ENCODE data around the gene ARAP1. TPM values are rescaled to one million over a fixed set of nuclear protein-coding genes. Genes with fewer than 3 reads are reported as not detected.
"Not testable (repeated sequence)": the region's sequence is repeated elsewhere in the genome, so short reads cannot be mapped to it uniquely, and the experiment has no call there.

ARAP1 gene
- total RNA-seq, 2 donors from 2014 or later: 74.0 to 83.8 TPM

DNA sequence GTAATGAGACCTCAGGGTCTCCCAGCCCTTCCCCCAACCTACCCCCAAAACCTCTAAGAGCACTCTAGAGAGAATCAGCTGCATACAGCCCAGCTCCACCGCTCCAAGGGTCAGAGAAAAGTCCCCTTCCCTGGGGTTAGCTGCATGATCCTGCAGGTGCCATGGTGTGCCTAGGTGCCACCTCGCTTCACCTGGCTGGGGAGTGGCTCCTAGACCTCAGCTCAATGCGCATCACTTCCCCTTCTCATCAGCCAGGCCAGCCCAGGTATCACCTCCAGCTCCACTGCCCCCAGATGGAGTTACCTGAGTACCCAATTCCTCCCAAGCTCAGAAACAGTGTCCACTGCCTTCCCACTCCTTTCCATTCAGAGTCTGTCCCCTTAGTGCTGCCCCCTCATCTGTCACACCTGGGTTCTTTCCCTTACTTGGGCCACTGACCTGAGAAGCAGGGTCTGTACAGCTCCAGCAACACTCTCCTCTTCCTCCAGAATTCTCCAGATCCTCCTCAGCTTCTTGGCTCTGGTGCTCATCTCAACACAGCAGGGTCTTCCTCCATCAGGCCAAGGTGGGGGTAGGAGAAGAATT lies 40.3 kb upstream of the ARAP1 start:
- TF ChIP-seq, protein P1, sequence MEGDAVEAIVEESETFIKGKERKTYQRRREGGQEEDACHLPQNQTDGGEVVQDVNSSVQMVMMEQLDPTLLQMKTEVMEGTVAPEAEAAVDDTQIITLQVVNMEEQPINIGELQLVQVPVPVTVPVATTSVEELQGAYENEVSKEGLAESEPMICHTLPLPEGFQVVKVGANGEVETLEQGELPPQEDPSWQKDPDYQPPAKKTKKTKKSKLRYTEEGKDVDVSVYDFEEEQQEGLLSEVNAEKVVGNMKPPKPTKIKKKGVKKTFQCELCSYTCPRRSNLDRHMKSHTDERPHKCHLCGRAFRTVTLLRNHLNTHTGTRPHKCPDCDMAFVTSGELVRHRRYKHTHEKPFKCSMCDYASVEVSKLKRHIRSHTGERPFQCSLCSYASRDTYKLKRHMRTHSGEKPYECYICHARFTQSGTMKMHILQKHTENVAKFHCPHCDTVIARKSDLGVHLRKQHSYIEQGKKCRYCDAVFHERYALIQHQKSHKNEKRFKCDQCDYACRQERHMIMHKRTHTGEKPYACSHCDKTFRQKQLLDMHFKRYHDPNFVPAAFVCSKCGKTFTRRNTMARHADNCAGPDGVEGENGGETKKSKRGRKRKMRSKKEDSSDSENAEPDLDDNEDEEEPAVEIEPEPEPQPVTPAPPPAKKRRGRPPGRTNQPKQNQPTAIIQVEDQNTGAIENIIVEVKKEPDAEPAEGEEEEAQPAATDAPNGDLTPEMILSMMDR (IDR thresholded peaks at IDR 0.05): no peak
- DNase-seq (ENCODE audit: low spot score): no peak
- Histone ChIP-seq H3K36me3 (no peaks in the 10 kb centered on the region), H3K9me3 (no peaks in the 10 kb centered on the region), H3K4me1 (peaks cover 0 to 36% of the 10 kb centered on the region in 2 donors), H3K27ac (peak overlapping the region; percentile 92 to 96), H3K27me3 (no peaks in the 10 kb centered on the region), H3K4me3 (no peak overlapping the region)

DNA sequence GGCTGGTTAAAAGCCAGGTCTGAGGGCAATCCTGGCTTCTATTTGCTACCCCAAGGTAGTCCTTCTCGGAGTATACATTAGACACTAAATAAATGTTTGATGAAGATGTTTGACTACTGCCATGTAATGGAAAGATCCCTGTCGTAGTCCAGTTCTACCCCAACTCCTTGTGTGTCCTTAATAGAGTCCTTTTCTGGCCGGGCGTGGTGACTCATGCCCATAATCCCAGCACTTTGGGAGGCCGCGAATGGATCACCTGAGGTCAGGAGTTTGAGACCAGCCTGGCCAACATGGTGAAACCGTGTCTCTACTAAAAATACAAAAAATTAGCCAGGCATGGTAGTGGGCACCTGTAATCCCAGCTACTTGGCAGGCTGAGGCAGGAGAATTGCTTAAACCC lies 39.0 kb upstream of the ARAP1 start:
- H3K27ac ChIP-seq: peak overlapping the region in 1 of 2 donors; percentile 76
- H3K4me1 ChIP-seq: peaks cover 0 to 36% of the 10 kb centered on the region in 2 donors
- H3K4me3 ChIP-seq; H3K27me3 ChIP-seq; H3K36me3 ChIP-seq; DNase-seq (ENCODE audit: low spot score); H3K9me3 ChIP-seq: not testable (repeated sequence)

DNA sequence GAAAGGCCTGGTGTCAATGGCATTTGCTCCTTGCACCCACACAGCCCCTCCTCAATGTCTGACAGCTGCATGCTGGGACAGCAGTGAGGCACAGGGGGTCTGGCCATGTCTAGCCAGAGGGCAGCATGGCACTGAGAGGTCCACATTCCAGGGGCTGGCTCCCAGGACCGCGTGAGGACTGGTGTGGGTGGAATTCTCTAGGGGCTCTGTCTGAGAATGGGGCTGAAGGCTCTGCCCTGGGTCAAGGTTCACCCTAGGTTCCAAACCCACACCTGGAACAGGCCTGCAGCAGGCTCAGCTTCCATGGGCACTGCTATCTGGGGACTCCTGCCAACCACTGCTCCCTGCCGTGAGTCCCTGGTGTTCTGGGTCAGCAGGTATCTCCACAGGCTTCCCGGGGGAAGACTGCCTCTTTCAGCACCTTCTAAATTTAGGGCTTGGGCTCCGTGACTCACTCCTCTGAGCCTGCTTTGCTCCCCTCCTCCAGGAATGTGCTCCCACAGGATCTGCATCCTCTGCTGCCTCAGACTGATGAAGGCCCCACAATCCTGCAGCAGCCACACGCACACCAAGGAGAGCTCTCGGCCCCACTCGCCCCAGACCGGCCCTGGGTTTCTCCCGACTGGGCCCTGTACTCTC lies 37.4 kb upstream of the ARAP1 start:
- TF ChIP-seq, protein P1 (IDR thresholded peaks at IDR 0.05): no peak
- H3K9me3 ChIP-seq: no peaks in the 10 kb centered on the region
- no peaks in the 10 kb centered on the region for H3K36me3 ChIP-seq
- peaks cover 0 to 34% of the 10 kb centered on the region in 2 donors for H3K4me1 ChIP-seq
- no peak for DNase-seq (ENCODE audit: low spot score)
- H3K4me3 ChIP-seq: no peak overlapping the region
- H3K27ac ChIP-seq: peak overlapping the region; percentile 76 to 78
- H3K27me3 ChIP-seq: no peaks in the 10 kb centered on the region

DNA sequence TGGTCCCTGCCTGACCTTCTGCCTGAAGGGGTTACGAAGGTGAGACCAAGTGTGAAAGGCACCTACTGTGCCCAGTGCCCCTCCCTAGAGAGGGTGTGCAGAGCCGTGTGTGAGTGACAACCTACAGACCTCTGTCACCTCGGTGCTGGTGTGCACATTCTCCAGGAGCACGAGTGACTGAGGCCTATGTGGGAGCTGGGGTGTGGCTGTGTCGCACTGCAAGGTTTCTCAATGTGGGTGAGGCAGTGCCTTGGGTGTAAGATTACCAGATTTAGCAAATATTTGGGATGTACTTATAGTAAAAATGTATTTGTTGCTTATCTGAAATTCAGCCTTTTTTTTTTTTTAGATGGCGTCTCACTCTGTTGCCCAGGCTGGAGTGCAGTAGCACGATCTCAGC lies 36.0 kb upstream of the ARAP1 start:
- no peak overlapping the region for H3K4me3 ChIP-seq
- no peaks in the 10 kb centered on the region for H3K9me3 ChIP-seq
- H3K27ac ChIP-seq: peak overlapping the region in 1 of 2 donors; percentile 21
- peaks cover 0 to 26% of the 10 kb centered on the region in 2 donors for H3K4me1 ChIP-seq
- H3K36me3 ChIP-seq: no peaks in the 10 kb centered on the region
- no peaks in the 10 kb centered on the region for H3K27me3 ChIP-seq
- TF ChIP-seq, protein P1 (IDR thresholded peaks at IDR 0.05): no peak
- DNase-seq (ENCODE audit: low spot score): no peak

DNA sequence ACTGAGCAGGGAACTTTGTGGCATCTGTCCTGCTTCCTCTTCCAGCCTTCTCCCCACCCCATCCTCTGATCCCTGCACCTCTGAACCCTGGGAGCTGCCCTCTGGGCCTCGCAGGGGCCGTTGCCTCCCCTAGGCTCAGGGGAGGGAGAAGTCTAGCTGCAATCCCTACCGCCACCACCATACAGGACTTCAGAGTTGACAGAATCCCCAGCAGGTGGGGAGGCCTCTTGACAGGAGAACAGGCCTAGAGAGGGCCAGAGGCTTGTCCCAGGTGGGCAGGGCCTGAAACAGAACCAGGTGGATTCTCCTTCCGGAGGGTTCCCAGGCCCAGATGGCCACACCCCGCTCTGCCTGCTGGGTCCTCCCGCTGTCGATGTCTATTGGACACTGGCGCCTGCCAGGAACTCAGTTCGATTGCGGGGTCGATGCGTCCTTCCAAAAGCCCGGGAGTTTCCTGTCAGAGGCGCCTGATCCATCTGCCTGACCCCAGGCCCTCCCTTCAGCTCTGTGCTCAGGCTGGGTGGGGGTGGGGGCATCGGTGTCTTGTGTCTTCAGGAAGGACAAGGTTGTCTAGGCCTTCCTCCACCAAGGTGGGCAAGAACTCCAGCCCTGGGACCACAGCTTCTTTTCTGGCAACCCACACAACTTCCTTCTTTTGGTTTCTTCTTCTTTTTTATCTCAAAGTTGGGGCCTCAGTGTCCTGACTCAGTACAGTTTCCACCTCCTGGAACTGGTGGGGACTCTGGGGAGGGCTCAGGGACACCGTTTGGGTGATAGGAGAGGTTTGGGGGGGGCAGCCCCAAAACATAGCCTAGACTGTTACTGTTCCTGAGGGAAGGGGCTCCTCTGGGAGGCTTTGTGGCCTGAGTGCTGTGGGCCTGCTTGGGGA lies 35.3 kb upstream of the ARAP1 start:
- Histone ChIP-seq H3K9me3 (no peaks in the 10 kb centered on the region), H3K36me3 (no peaks in the 10 kb centered on the region), H3K4me3 (no peak overlapping the region), H3K27me3 (no peaks in the 10 kb centered on the region), H3K27ac (peak overlapping the region in 1 of 2 donors; percentile 21), H3K4me1 (peaks cover 0 to 23% of the 10 kb centered on the region in 2 donors)
- TF ChIP-seq, protein P1 (IDR thresholded peaks at IDR 0.05): no peak
- no peak for DNase-seq (ENCODE audit: low spot score)

Measured in right atrium auricular region (tissue), 2 donors.